ENCODE results near the gene PTP4A2. TPM values are rescaled to one million over a fixed set of nuclear protein-coding genes. Genes with fewer than 3 reads are reported as not detected.

The PTP4A2 gene
- total and polyA plus RNA-seq, 2 donors (not counting 3 experiments of a cell fraction or from before 2014, with no cell fraction given) = 74.1 to 184 TPM

DNA sequence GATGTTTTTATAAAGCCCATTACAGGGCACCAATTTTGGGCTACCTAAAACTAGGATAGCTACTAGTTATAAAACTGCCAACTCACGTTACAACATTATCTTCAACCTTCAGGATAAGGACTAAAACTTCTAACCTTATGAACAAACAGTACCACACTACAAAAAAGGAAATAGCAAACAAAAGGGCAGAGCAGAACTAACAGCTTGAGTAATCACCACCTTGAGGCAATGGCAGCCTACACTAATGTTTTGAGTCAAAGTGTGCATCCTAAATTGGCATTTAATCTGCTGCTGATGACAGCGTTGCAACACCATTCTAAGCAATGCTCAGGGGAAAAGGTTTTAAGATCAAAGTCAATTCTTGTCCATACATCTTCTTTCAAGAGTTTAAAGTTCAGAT, 27.2 kb downstream of the PTP4A2 start:
- H4K20me1 ChIP-seq (replicated peaks; ENCODE audit: control insufficient read depth, extremely low read depth, insufficient read depth, low read length) = peaks cover 4% of the 10 kb centered on the region
- intact Hi-C loops (cut with micrococcal nuclease) (no loop called here), dilution Hi-C loops (cut with MboI; ENCODE audit: extremely low pct_ligation_motif_present, low sequenced_read_pairs) (no loop called here)
- no peak overlapping the region for H3K4me3 ChIP-seq (replicated peaks in 1 of 3; ENCODE audit: insufficient read depth in 1 of 3, low read depth in 1 of 3, low read length in 3 of 3)
- no peaks in the 10 kb centered on the region for H3K9me1 ChIP-seq (replicated peaks; ENCODE audit: control insufficient read depth, extremely low read depth, insufficient read depth, low read length)
- H3K27me3 ChIP-seq (ENCODE audit: control insufficient read depth in 2 of 2, insufficient read depth in 2 of 2, low read length in 2 of 2) = no peaks in the 10 kb centered on the region
- no peaks in the 10 kb centered on the region for H3K4me1 ChIP-seq (ENCODE audit: control insufficient read depth, extremely low read depth, insufficient read depth, low read length)
- TF ChIP-seq GATA2 (IDR thresholded peaks at IDR 0.05; ENCODE audit: insufficient read depth, insufficient read length, low read depth, low read length) (no peak), POLR2A (IDR thresholded peaks at IDR 0.05; ENCODE audit: low read depth, low read length) (no peak), POLR2AphosphoS5 (IDR thresholded peaks at IDR 0.05; ENCODE audit: insufficient read depth, low read depth, low read length) (no peak), FOS (IDR thresholded peaks at IDR 0.05; ENCODE audit: borderline replicate concordance, insufficient read depth, low read length) (no peak), EZH2 (IDR thresholded peaks at IDR 0.05; ENCODE audit: borderline replicate concordance, low read depth, low read length, severe bottlenecking) (no peak), MYC (IDR thresholded peaks at IDR 0.05; ENCODE audit: low read depth, low read length) (no peak), JUN (IDR thresholded peaks at IDR 0.05; ENCODE audit: borderline replicate concordance, insufficient read depth, insufficient read length, low read depth) (no peak)
- TF ChIP-seq, protein P1, sequence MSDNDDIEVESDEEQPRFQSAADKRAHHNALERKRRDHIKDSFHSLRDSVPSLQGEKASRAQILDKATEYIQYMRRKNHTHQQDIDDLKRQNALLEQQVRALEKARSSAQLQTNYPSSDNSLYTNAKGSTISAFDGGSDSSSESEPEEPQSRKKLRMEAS (IDR thresholded peaks at IDR 0.05; ENCODE audit: insufficient read depth, insufficient read length) = no peak
- TF ChIP-seq, protein P2, sequence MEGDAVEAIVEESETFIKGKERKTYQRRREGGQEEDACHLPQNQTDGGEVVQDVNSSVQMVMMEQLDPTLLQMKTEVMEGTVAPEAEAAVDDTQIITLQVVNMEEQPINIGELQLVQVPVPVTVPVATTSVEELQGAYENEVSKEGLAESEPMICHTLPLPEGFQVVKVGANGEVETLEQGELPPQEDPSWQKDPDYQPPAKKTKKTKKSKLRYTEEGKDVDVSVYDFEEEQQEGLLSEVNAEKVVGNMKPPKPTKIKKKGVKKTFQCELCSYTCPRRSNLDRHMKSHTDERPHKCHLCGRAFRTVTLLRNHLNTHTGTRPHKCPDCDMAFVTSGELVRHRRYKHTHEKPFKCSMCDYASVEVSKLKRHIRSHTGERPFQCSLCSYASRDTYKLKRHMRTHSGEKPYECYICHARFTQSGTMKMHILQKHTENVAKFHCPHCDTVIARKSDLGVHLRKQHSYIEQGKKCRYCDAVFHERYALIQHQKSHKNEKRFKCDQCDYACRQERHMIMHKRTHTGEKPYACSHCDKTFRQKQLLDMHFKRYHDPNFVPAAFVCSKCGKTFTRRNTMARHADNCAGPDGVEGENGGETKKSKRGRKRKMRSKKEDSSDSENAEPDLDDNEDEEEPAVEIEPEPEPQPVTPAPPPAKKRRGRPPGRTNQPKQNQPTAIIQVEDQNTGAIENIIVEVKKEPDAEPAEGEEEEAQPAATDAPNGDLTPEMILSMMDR (IDR thresholded peaks at IDR 0.05; ENCODE audit: extremely low read depth in 1 of 2, insufficient read depth in 1 of 2, low read depth in 1 of 2, low read length in 2 of 2) = no peak
- no peaks in the 10 kb centered on the region for H3K9me3 ChIP-seq (replicated peaks; ENCODE audit: control insufficient read depth, insufficient read depth, low read length)
- POLR2A ChIA-PET = no interaction called here
- H3K79me2 ChIP-seq (ENCODE audit: control insufficient read depth, insufficient read depth, low read length) = peaks cover 47% of the 10 kb centered on the region
- FAIRE-seq (no peak), DNase-seq (ENCODE audit: low read depth, low spot score) (no peak)
- CTCF ChIA-PET = interaction anchor here (1.1 to 2.8 kb wide), 4 partner anchors 13 to 122 kb away, joined by 3 to 13 read pairs (median 3); no protein-coding TSS in a partner anchor
- no peak overlapping the region for H2AFZ ChIP-seq (ENCODE audit: low read depth, low read length)
- BruUV-seq (replicated peaks) = no TSS peak
- H3K4me2 ChIP-seq (ENCODE audit: insufficient read depth, low read length) = no peak overlapping the region
- no peak overlapping the region for H3K27ac ChIP-seq (ENCODE audit: insufficient read depth, low read depth, low read length)
- peaks cover 19 to 31% of the 10 kb centered on the region in 2 experiments for H3K36me3 ChIP-seq (ENCODE audit: control insufficient read depth in 2 of 2, extremely low read depth in 1 of 2, insufficient read depth in 2 of 2, low read length in 2 of 2)
- no peak overlapping the region for H3K9ac ChIP-seq (replicated peaks; ENCODE audit: extremely low read depth, insufficient read depth, low read length)
